Measurements from ENCODE around the gene LARP4B.

The LARP4B gene

DNA sequence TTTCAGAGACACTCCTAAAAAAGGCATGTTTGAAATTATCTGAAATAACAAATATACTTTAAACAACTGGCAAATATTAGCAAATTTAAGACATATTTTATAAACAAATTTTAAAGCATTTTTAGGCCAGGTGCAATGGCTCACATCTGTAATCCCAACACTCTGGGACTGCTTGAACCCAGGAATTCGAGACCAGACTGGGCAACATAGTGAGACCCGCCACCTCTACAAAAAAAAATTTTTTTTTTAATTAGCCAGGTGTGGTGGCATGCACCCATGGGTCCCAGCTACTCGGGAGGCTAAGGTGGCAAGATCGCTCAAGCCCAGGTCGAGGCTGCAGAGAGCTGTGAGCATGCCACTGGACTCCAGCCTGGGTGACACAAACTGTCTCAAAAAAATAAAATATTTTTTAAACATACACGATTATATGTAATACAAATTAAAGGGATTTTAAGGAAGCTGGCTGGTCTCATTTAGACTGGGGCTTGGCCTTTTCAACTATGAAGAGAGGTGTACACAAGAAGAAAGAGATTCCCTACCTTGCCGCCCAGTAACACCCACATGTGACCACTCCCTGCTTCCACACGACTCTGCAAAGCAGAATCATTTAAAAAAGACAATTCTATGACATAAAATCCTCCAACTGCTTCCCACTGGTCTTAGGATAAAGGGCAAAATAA, 7.5 kb downstream of the LARP4B start:
- no peak for DNase-seq

DNA sequence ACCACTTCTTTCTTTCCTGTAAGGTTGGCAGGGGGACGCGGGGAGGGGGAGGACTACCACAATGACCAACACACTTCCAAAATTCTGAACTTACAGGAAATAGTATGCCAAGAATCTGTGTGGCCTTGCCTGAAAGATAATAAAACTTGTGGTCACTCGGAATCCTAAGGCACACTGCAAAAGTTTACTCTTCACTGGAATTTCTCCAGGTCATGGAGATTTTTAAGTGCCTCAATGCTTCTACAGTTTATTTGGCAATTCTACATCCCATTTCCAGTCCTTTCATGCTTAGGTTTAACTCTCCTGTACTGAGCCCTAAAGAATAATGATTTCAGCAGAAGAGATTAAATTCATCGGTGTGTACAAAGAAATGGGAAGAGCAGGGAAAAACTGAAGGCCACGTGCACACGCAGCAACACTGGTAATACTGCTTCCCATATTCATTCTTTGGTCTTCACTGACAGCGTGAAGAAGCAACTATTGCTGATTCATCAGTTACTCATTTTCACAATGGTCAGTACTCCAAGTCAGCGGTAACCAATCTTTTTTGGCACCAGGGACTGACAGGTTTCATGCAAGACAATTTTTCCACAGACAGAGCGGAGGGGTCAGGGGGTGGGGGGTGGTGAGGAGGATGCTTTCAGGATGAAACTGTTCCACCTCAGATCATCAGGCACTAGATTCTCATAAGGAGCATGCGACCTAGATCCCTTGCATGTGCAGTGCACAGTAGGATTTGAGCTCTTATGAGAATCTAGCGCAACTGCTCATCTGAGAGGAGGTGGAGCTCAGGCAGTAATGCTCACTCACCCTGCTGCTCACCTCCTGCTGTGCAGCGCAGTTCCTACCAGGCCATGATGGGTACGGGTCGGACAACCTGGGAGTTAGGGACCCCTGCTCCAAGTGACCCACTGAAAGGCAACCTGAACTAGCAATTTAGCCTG, 9.8 kb downstream of the LARP4B start:
- DNase-seq, result no peak

DNA sequence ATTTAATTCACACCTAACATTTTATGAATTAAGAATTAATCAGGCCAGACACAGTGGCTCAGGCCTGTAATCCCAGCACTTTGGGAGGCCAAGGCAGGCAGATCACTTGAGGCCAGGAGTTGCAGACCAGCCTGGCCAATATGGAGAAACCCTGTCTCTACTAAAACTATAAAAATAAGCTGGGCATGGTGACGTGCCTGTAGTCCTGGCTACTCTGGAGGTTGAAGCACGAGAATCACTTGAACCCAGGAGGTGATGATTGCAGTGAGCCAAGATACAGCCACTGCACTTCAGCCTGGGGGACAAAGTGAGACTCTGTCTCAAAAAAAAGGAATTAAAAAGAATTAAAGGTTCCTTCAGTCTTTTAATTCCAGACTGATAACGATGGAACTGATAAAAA, 11.1 kb downstream of the LARP4B start:
- no peak for DNase-seq

DNA sequence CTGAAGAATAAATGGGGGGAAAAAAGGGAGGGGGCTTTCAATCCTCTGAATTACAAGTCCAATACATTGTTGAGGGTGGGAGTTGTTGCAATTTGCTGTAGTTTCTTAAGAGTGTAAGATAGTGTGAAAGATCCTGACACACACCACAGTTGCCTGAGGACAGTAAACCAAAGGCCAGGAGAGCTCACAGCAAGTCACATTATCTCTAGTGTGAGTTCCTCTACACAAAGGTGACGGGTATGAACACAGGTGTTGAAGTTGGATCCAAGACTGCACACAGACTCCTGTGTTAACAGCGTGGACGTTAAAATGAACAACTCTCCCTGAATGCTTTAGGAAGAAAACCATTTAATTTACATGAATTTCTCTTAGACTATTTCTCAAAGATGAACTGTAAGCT, 12.0 kb downstream of the LARP4B start:
- no peak for DNase-seq

DNA sequence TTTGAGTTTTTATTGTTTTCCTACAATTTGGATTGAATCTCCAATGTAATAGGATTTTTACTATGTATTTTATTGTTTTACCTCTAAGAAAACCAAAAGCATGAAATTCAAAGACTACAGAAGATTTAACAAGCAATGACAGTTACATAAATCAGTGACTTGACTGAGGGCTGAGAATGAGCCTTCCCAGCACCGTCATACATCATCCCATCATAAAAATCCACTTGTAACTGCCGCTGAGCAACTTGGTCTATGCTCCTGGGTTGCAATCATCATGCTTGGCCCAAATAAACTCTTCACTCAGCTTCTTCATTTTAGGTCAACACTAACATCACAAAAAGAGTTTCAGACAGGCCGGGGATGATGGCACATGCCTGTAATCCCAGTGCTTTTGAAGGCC, 13.5 kb downstream of the LARP4B start:
- DNase-seq, result no peak

DNA sequence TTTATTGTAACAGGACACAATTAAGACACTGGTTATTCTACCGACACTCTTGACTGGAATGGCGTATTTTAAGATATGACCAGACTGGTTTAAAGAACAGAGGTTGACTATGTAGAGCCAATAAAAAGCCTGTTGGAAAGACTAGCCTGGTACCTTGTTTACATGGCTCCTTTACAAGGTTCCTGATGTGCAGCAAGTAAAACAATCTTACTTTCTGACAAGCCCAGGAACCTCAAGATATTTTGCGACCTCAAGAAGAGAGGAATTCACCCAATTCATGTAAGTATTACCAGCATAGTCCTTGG, 14.1 kb downstream of the LARP4B start:
- DNase-seq, result no peak

DNA sequence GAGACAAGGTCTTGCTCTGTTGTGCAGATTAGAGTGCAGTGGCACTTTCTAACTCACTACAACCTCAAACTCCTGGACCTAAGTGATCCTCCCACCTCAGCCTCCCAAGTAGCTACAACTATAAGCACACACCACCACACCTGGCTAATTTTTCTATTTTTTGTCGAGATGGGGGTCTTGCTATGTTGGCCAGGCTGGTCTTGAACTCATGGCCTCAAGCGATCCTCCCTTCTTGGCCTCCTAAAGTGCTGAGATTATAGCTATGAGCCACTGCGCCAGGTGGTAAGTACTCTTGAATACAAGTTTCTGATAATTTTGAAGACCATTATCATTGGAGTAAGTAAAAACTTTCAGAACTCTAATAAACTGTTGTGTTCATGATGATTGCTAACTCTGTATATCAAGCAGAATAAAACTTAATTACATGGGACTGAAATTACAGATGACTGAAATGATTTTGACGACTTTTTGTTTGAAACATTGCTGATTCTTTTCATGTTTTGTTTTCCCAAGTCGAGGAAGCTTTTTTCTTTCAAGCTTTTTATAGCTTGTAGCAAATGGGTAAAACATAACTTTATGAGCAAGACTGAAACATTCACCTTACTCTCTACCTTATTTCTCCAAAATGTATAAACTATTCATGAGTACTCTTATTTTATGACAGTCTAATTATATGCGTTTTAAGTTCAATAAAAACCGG, 14.6 kb downstream of the LARP4B start:
- no peak for DNase-seq

DNA sequence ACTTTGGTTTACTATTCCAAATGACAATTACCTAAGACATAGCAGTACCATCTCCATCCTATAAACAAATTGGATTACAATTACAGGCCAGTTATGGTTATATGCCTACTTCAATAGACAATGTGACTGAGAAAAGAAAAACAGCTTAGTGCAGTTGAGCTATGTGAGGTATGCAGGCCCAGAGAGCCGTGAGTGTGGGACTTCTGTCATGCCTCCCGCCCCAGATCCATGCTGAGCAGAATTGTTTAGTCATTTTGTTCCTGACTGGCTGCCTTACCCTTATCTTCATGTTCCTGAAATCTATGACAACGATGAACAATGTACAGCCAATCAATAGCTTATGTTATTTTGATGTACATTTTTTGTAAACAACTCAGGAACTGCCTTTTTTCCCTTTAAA, 21.7 kb downstream of the LARP4B start:
- DNase-seq, result no peak

DNA sequence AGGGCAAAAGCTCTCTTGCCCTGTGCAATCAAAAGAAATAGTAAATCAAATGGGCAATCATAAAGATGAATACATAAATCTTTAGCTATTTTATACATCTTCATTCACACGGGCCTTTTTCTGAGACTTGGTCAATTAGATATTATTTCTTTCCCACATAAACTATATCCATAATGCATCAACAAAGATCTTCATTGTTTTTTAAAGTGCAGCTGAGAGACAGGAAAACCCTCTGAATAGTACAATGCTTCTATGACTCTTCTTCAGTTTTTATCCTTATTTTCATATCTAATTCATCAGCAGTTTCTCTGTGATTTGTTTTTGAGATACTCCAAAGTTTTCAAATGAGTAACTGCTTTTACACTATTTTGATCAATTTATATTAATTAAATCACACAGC, 25.5 kb downstream of the LARP4B start:
- DNase-seq, result no peak

DNA sequence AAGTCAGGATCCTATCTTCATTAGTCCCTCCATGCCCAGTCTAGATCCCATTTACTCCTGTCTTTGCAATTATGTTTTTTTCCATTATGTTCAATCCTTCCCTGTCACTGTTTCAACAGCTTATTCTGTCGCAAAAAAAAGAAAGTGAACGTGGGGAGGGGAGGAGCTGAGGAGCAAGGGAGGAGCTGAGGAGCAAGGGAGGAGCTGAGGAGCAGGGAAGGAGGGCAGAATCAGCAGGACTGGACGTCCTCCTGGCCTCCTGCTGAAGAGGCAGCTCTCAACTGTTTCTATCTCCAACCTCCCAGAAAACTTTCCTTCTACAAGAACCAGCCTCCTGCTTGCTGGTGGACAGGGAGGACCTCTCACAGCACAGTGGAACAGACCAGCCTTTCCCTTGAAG, 26.0 kb downstream of the LARP4B start:
- DNase-seq, result no peak

DNA sequence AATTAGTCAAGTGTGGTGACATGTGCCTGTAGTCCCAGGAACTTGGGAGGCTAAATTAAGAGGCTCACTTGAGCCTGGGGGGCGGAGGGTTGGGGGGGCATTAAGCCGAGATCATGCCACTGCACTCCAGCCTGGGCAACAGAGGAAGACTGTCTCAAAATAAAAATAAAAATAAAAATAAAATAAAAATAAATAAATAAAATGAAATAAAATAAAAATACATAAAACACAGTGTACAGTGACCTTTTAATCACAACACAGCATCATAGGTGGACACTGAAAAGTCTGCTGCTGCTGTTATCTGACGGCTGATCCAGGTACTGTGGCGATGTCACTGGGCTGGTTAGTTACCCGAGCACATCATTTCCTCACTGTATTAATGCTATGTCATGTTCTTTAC, 27.1 kb downstream of the LARP4B start:
- no peak for DNase-seq

DNA sequence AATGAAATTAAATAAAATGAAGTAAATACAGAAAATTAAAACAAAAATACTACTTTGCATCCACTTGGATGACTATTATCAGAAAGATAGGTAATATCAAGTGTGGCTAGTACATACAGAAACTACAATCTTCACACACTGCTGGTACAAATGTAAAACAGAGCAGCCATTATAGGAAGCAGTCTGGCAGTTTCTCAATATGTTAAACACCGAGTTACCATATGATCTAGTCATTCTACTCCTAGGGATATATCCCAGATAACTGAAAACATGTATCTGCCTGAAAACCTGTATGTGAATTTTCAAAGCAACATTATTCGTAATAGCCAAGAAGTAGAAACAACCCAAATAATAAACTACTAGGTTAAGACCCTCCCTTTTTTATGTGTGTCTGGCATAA, 33.4 kb downstream of the LARP4B start:
- DNase-seq, result no peak

DNA sequence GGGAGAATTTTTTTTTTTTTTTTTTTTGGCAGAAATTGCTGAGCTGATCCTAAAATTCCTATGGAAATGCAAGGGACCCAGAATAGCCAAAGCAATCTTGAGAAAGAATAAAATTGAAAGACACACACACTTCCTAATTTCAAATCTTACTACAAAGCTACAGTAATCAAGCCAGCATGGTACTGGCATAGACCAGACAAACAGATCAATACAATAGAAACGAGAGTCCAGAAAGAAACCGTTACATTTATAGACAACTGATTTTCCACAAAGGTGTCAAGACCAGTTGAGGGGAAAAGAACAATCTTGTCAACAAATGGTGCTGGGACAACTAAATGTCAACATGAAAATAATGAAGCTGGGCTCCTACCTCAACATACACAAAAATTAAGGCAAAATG, 34.5 kb downstream of the LARP4B start:
- no peak for DNase-seq

DNA sequence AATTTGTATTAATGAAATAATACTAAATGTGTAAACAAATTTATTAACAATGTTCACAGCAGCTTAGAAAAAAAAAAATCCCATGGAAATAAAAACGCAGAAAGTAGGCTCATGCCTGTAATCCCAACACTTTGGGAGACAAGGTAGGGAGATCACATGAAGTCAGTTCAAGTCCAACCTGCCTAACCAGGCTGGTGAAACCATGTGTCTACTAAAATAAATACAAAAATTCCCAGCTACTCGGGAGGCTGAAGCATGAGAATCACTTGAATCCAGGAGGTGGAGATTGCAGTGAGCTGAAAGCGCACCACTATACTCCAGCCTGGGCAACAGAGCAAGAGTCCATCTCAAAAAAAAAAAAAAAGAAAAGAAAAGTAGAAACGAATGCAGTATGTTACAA, 36.2 kb downstream of the LARP4B start:
- DNase-seq, result no peak

DNA sequence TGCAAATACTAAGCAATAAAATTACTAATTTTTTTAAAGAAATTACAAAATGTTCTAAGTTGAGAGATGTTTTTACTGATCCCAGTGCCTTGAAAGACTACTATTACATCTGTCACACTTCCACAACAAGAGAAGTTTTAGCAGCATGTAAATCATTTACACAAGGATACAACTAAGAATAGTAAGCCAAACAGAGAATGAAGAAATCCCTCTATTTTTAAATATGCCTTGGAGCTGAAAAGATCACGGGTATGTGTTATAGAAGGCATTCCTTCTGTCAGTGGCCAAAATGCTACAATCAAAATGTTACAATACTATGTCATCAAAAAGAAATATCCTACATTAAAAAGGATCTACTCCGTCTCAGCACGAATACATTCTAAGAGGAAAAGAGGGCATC, 52.6 kb downstream of the LARP4B start:
- no peak for DNase-seq

DNA sequence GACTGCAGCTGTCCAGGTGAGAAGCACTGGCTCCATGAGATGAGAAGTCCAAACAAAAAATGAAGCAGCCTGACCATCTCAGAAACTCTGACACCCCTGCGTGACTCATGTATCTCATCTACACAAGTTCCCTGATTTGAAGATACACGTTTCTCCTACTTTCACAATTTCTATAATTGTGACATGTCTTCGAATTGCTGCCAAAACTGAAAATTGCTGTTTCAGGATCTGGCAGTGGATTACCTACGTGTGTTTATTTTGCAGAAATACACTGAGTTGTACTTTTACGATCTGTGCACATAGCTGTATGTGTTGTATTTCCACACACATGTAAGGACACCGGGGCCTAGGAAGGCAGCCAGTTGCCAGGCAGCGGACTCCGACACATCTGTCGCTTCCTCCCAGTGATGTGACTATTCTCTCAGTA, 53.2 kb downstream of the LARP4B start:
- DNase-seq, result no peak

DNA sequence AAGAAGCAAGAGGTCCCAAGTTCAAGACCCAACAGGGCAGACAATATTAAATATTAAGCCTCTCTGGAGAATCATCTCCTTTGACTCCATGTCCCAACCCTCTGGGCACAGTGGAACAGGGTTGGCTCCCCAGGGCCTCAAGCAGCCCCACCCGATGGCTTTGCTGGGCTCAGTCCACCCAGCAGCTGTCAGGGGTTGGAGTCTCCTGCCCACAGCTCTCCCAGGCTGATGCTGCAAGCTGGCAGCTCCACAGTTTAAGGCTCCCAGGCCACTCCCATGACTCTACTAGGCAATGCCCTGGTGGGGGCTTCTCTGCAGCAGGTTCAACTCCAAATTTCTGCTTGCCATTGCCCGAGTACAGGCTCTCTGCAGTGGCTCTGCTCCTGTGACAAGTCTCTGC, 55.1 kb downstream of the LARP4B start:
- no peak for DNase-seq

DNA sequence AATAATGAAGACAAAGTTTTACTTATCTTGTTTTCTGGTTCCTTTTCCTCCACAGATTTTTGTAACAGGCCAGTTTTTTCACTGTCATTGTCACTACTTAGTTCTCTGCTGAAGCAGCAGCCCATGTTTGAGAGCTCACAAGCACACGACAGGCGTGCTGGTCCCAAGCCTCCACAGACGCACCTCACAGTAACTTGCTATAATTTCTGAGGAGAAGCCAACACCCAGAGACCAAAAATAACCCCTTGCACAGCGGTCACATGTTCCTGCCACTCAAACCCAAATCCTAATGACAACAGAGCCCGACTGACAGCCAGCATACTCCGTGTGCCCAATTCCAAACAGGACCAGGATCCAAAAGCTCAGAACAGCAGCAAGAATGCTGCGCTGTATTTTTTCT, 58.5 kb downstream of the LARP4B start:
- no peak for DNase-seq

DNA sequence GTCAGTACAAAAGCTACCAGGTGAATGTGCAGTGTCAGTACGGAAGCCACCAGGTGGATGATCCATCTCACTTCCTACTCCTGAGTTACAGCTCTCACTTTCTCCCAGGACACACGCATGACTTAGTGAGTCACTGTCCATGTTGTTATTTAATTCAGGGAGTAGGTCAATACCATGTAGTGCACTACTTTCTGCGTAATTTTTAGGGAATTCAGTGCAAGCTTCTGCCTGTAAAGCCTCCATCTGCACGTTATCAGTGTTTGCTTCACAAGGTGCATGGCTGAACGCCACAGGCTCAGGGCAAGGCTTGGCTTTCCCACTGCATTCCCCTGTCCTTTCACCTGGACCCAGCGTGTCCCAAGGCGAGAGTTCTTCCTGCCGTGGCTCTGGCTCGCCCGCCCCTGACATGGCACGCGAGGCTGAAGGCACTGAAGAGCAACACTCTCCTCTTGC, 59.5 kb downstream of the LARP4B start:
- DNase-seq, result no peak

DNA sequence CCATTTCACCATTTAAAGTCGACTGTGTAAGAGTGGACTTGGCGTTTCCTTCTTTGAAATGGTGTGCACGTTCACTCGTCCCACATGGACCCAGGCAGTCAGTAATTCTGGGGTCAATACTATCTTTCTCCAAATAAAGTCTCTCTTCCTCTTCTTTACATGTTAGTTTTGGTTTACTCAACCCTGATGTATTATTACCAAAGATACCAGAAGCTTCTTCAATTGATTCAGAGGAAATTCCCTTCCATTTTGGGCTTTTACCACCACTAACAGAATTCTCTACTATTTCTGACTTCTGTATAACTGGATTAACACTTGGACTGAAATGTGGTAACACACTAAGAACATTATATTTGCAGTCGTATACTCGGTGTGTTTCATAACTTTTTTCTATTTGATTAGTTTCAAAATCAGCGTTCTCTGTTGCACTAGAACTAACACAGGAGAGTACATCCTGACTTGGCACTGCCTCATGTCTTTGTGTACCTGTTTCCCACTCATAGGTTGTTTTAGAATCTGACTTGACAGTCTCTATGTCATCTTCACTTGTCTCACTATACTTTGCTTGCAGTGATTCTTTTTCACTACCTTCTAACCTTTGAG, 60.8 kb downstream of the LARP4B start:
- no peak for DNase-seq

DNA sequence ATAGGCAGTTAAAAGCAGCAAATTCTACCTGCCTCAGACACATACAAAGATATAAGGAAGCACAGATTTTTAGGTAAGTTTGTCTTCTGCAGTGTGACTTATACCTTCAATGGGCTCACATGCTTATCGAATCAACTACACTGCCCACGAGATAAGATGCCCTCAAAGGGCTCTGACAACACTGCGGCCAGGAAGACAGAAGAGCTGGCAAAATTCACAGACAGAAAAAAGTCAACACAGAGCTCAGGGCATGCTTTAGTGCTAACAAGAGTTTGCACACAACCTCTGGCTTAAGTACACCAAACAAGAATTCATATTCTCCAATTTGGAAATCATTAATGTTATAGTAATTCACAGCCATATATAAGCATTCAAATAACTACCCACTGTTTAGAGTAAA, 62.3 kb downstream of the LARP4B start:
- DNase-seq, result no peak

DNA sequence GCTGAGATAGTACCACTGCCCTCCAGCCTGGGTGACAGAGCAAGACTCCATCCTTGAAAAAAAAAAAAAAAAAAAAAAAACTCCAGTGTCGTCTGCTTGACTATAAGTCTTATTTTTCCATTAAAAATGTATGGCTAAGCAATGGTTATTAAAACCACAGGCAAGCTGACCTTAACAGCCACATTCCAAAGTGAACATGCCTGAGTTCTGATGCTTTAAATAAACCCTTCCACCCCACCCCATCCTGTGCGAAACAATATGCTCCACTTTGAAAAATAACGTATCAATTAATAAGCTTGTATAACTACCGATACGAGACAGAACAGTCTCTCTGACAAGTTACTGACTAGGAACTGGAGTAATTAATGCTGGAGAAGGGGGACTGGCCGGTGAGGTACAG, 63.7 kb downstream of the LARP4B start:
- no peak for DNase-seq

DNA sequence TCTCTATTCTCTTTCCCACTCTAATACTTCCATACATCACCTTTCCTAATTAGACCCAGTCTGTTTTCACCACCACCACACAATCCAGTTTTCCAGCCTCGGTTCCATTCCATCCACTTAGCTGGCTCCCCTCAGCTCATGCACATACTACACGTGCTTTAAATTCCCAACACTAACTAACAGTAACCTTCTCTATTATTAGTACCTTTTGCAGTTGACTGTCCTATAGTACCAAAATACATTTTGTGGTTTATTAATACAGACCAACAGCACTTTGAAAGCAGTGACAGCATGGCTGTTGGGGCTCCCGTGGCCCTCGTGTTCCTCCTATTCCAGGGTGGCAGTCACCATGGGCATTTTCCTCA, 64.9 kb downstream of the LARP4B start:
- DNase-seq, result no peak
